HTR-8/SVneo (cell line): ENCODE measurements around the gene PDSS2.

Source experiments
- DNase-seq: peaks from one replicate; pipeline ENCODE4 v3.0.0; 2011; ENCODE audit warnings: low spot score, mixed read lengths; ENCODE audit not compliant: insufficient read length
- FAIRE-seq: peaks from 2 replicates; lab custom pipeline; 2011; peaks lifted over from hg19 to GRCh38; lab: Jason Lieb, UNC

Gene PDSS2

GRCh38 chr6:107459283-107460082 is at the start of gene PDSS2:
TSS of gene PDSS2 (minus strand) at chr6:107459564. CDS start at chr6:107459285, 279 bp downstream.
- DNase-seq, result peak; percentile 88
- peak; percentile 28 for FAIRE-seq

- DNase-seq (no peak), FAIRE-seq (no peak)
These were observed 46.8 kb upstream of the PDSS2 start for GRCh38 chr6:107506145-107506544.

- DNase-seq (no peak), FAIRE-seq (no peak)
These were observed 45.1 kb upstream of the PDSS2 start for GRCh38 chr6:107504270-107505026.

GRCh38 chr6:107496892-107497684 is 37.7 kb upstream of the PDSS2 start:
- DNase-seq (no peak), FAIRE-seq (no peak)

- DNase-seq, result no peak
- no peak for FAIRE-seq
These were observed 36.6 kb upstream of the PDSS2 start for GRCh38 chr6:107495971-107496370.

- FAIRE-seq (no peak), DNase-seq (no peak)
These were observed 35.9 kb upstream of the PDSS2 start for GRCh38 chr6:107495196-107495643.

- FAIRE-seq, result no peak
- DNase-seq, result no peak
These were observed 34.0 kb upstream of the PDSS2 start for GRCh38 chr6:107493158-107494057.

GRCh38 chr6:107491760-107492660 is 32.6 kb upstream of the PDSS2 start:
- no peak for DNase-seq
- FAIRE-seq, result no peak

- FAIRE-seq (no peak), DNase-seq (no peak)
These were observed 31.8 kb upstream of the PDSS2 start for GRCh38 chr6:107491138-107491609.

GRCh38 chr6:107490566-107491137 is 31.3 kb upstream of the PDSS2 start:
- DNase-seq (peak; percentile 7), FAIRE-seq (no peak)

GRCh38 chr6:107489636-107490565 is 30.5 kb upstream of the PDSS2 start, which contains the start of gene SOBP:
TSS of gene SOBP (plus strand) at chr6:107490117. CDS start at chr6:107490617, 500 bp downstream.
- DNase-seq, result peak; percentile 17
- FAIRE-seq, result no peak

GRCh38 chr6:107488875-107489635 is 29.7 kb upstream of the PDSS2 start:
- DNase-seq (peak; percentile 41), FAIRE-seq (no peak)

GRCh38 chr6:107488174-107488874 is 29.0 kb upstream of the PDSS2 start:
- no peak for DNase-seq
- FAIRE-seq, result no peak

- FAIRE-seq (no peak), DNase-seq (no peak)
These were observed 25.8 kb upstream of the PDSS2 start for GRCh38 chr6:107485157-107485556.

- FAIRE-seq (no peak), DNase-seq (no peak)
These were observed 19.8 kb upstream of the PDSS2 start for GRCh38 chr6:107479089-107479690.
